Measurements from ENCODE around the gene PLPPR1. TPM values are rescaled to one million over a fixed set of nuclear protein-coding genes. Genes with fewer than 3 reads are reported as not detected.

PLPPR1 gene
- total RNA-seq, 1 donor from 2014 or later = 12.2 TPM

DNA sequence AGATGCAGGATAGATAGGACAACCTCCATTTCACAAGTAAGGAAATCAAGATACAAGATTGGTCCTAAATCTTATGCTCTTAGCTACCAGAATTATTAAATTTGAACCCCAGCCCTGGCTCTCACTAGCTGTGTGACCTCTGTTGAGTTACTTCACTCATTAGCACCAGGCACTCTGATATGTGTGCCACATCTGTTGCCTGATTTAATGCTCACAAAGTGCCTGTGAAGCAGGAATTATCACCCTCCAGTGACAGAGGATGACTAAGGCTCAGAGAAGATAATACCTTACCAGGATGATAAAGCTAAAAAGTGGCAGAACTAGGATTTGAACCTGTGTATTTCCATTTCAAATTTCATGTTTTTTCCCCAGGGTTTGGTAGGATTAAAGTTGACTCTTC is 110.0 kb downstream of the PLPPR1 start:
- Mint-ChIP-seq H3K36me3 (ENCODE audit: insufficient read depth) (no peaks in the 10 kb centered on the region), H3K4me3 (ENCODE audit: low read depth) (no peak overlapping the region), H3K27me3 (peaks cover 7% of the 10 kb centered on the region), H3K27ac (no peak overlapping the region), H3K9me3 (ENCODE audit: low read depth) (no peaks in the 10 kb centered on the region), H3K4me1 (ENCODE audit: low read depth) (peaks cover 8% of the 10 kb centered on the region)
- no peak for TF ChIP-seq CTCF (IDR thresholded peaks at IDR 0.05; ENCODE audit: unreplicated experiment)
- no peak for DNase-seq (ENCODE audit: low spot score, unreplicated experiment)

GRCh38 chr9:101139082-101139481 is 110.6 kb downstream of the PLPPR1 start:
- Mint-ChIP-seq H3K4me3 (ENCODE audit: low read depth) (no peak overlapping the region), H3K27me3 (peaks cover 7% of the 10 kb centered on the region), H3K9me3 (ENCODE audit: low read depth) (no peaks in the 10 kb centered on the region), H3K27ac (no peak overlapping the region), H3K36me3 (ENCODE audit: insufficient read depth) (no peaks in the 10 kb centered on the region), H3K4me1 (ENCODE audit: low read depth) (peaks cover 8% of the 10 kb centered on the region)
- TF ChIP-seq CTCF (IDR thresholded peaks at IDR 0.05; ENCODE audit: unreplicated experiment) = no peak
- no peak for DNase-seq (ENCODE audit: low spot score, unreplicated experiment)

- H3K9me3 Mint-ChIP-seq (ENCODE audit: low read depth) = no peaks in the 10 kb centered on the region
- H3K27me3 Mint-ChIP-seq = peaks cover 7% of the 10 kb centered on the region
- no peaks in the 10 kb centered on the region for H3K36me3 Mint-ChIP-seq (ENCODE audit: insufficient read depth)
- peaks cover 2% of the 10 kb centered on the region for H3K4me1 Mint-ChIP-seq (ENCODE audit: low read depth)
- no peak overlapping the region for H3K4me3 Mint-ChIP-seq (ENCODE audit: low read depth)
- no peak for TF ChIP-seq CTCF (IDR thresholded peaks at IDR 0.05; ENCODE audit: unreplicated experiment)
- DNase-seq (ENCODE audit: low spot score, unreplicated experiment) = no peak
- no peak overlapping the region for H3K27ac Mint-ChIP-seq
Measured at GRCh38 chr9:101140764-101141163, 112.2 kb downstream of the PLPPR1 start.

- H3K4me1 Mint-ChIP-seq (ENCODE audit: low read depth) = no peaks in the 10 kb centered on the region
- no peaks in the 10 kb centered on the region for H3K27me3 Mint-ChIP-seq
- no peak overlapping the region for H3K27ac Mint-ChIP-seq
- TF ChIP-seq CTCF (IDR thresholded peaks at IDR 0.05; ENCODE audit: unreplicated experiment) = no peak
- no peak for DNase-seq (ENCODE audit: low spot score, unreplicated experiment)
- H3K4me3 Mint-ChIP-seq (ENCODE audit: low read depth) = no peak overlapping the region
- H3K9me3 Mint-ChIP-seq (ENCODE audit: low read depth) = peaks cover 6% of the 10 kb centered on the region
- H3K36me3 Mint-ChIP-seq (ENCODE audit: insufficient read depth) = no peaks in the 10 kb centered on the region
Measured at GRCh38 chr9:101146508-101146907, 118.0 kb downstream of the PLPPR1 start.

DNA sequence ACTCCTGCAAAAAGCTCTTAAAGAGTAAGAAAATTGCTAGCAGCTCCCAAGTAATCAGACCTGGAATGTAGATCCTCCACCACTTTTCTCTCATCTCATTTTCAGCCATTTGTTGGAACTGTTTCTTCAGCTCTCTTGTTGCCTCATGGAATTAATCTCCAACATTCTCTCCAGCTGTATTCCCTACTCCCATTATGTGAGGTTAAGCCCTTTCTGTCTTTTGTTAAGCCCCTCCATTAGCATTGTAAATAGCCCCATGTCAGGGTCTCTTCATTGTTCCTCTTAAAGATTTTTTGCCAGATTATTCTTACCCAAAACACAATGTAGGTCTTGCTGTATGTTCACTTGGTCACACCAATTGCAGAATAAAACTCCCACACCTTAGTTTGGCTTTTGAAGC is 119.8 kb downstream of the PLPPR1 start:
- no peak for TF ChIP-seq CTCF (IDR thresholded peaks at IDR 0.05; ENCODE audit: unreplicated experiment)
- Mint-ChIP-seq H3K9me3 (ENCODE audit: low read depth) (peaks cover 9% of the 10 kb centered on the region), H3K27ac (no peak overlapping the region), H3K27me3 (no peaks in the 10 kb centered on the region), H3K36me3 (ENCODE audit: insufficient read depth) (no peaks in the 10 kb centered on the region), H3K4me3 (ENCODE audit: low read depth) (no peak overlapping the region), H3K4me1 (ENCODE audit: low read depth) (no peaks in the 10 kb centered on the region)
- DNase-seq (ENCODE audit: low spot score, unreplicated experiment) = no peak
